Ishikawa (cell line): ENCODE data around the gene IPPK.

ENCODE experiments used
- EGR1 ChIP-seq: IDR thresholded peaks from 2 replicates; pipeline ENCODE4 v1.6.1; 2012
- EP300 ChIP-seq: IDR thresholded peaks from 2 replicates; pipeline ENCODE4 v1.6.1; 2012; ENCODE audit warnings: borderline replicate concordance
- FOXM1 ChIP-seq: IDR thresholded peaks from 2 replicates; pipeline ENCODE4 v1.6.1; 2012; ENCODE audit warnings: low read depth, borderline replicate concordance
- MAX ChIP-seq: IDR thresholded peaks from 2 replicates; pipeline ENCODE4 v1.6.1; 2012
- RAD21 ChIP-seq: IDR thresholded peaks from 2 replicates; pipeline ENCODE4 v1.6.1; 2012; ENCODE audit warnings: low read depth
- REST ChIP-seq: IDR thresholded peaks from 2 replicates; pipeline ENCODE4 v1.6.1; 2012; ENCODE audit warnings: low read depth, mild to moderate bottlenecking
- TAF1 ChIP-seq: IDR thresholded peaks from 2 replicates; pipeline ENCODE4 v1.6.1; 2012; ENCODE audit warnings: low read depth, mild to moderate bottlenecking
- USF1 ChIP-seq: IDR thresholded peaks from 2 replicates; pipeline ENCODE4 v1.6.1; 2012
- ZBTB7A ChIP-seq: IDR thresholded peaks from 2 replicates; pipeline ENCODE4 v1.6.1; 2012; ENCODE audit warnings: low read depth

- TF ChIP-seq REST (no peak), EP300 (no peak), ZBTB7A (no peak), FOXM1 (no peak), USF1 (no peak), EGR1 (no peak), MAX (no peak), RAD21 (no peak), TAF1 (no peak)
Measured at GRCh38 chr9:92616655-92617111, 53.2 kb downstream of the IPPK start.
